ENCODE data around the gene NR2F1-AS1. TPM values are rescaled to one million over a fixed set of nuclear protein-coding genes. Genes with fewer than 3 reads are reported as not detected.

NR2F1-AS1 gene
- total and polyA plus RNA-seq, 2 donors (not counting 3 experiments of a cell fraction or from before 2014, with no cell fraction given), result 4.2 to 13.8 TPM

DNA sequence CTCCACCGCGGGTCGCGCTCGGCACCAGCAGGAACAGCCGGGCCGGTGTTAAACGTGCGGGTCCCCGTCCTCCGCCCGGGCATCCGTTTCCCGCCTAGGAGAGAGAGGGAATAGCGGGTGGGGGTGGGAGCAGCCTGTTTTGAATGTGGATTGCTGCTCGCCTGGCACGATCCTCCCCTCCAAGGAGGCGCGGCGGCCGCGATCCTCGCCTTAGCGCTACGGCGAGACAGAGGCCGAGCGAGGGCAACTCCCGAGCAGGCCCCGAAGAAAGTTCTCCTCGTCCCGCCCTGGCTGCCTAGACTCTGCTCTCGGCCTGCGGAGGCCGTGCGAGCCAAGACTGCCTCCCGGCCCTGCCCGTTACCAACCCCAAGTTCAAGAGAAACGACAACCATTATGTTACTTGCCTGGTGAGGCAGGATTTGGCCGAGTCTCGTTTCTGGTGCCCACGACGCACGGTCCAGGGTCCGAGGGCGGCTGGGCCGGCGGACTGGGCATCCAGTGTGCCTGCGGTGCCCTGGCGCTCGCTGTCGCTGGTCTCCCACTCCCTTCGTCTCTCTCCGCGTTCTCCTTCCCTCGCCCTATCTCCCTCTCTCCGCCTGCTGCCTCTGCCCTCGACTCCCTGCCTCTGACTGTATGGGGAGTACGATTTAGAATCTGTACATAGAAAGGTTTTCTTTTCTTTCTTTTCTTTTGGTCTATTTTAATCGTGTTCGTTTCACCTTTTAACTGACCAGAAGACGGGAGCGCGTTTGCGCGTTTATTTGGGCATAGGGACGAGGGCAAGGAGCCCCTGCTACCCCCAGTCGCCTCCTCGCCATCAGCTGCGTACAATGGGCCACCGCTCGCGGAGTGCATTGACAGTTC, 724 bp downstream of the NR2F1-AS1 start:
- H3K27me3 ChIP-seq (ENCODE audit: control insufficient read depth in 2 of 2, insufficient read depth in 2 of 2, low read length in 2 of 2), result no peaks in the 10 kb centered on the region
- peaks cover 43% of the 10 kb centered on the region for H3K79me2 ChIP-seq (ENCODE audit: control insufficient read depth, insufficient read depth, low read length)
- H2AFZ ChIP-seq (ENCODE audit: low read depth, low read length), result peak overlapping the region; percentile 63
- FAIRE-seq (peak; percentile 72), DNase-seq (ENCODE audit: low read depth, low spot score) (peak; percentile 65)
- no peaks in the 10 kb centered on the region for H4K20me1 ChIP-seq (replicated peaks; ENCODE audit: control insufficient read depth, extremely low read depth, insufficient read depth, low read length)
- intact Hi-C loops (cut with micrococcal nuclease), result loop anchor here (1.0 to 10.0 kb wide), 10 partner anchors 83 to 1273 kb away; no protein-coding TSS in a partner anchor
- peak overlapping the region; percentile 65 for H3K9ac ChIP-seq (replicated peaks; ENCODE audit: extremely low read depth, insufficient read depth, low read length)
- H3K4me2 ChIP-seq (ENCODE audit: insufficient read depth, low read length), result peak overlapping the region; percentile 28
- H3K9me1 ChIP-seq (replicated peaks; ENCODE audit: control insufficient read depth, extremely low read depth, insufficient read depth, low read length), result no peaks in the 10 kb centered on the region
- H3K9me3 ChIP-seq (replicated peaks; ENCODE audit: control insufficient read depth, insufficient read depth, low read length), result no peaks in the 10 kb centered on the region
- peak overlapping the region; percentile 64 to 93 (median 76) for H3K4me3 ChIP-seq (replicated peaks in 1 of 3; ENCODE audit: insufficient read depth in 1 of 3, low read depth in 1 of 3, low read length in 3 of 3)
- no peaks in the 10 kb centered on the region for H3K36me3 ChIP-seq (ENCODE audit: control insufficient read depth in 2 of 2, extremely low read depth in 1 of 2, insufficient read depth in 2 of 2, low read length in 2 of 2)
- POLR2A ChIA-PET, result no interaction called here
- H3K4me1 ChIP-seq (ENCODE audit: control insufficient read depth, extremely low read depth, insufficient read depth, low read length), result peaks cover 13% of the 10 kb centered on the region
- TSS peak; percentile 1 for BruUV-seq (replicated peaks)
- CTCF ChIA-PET, result interaction anchor here (0.9 to 4.2 kb wide), 7 partner anchors 209 to 892 kb away, joined by 3 to 28 read pairs (median 9); no protein-coding TSS in a partner anchor
- dilution Hi-C loops (cut with MboI; ENCODE audit: extremely low pct_ligation_motif_present, low sequenced_read_pairs), result no loop called here
- TF ChIP-seq, protein P1, sequence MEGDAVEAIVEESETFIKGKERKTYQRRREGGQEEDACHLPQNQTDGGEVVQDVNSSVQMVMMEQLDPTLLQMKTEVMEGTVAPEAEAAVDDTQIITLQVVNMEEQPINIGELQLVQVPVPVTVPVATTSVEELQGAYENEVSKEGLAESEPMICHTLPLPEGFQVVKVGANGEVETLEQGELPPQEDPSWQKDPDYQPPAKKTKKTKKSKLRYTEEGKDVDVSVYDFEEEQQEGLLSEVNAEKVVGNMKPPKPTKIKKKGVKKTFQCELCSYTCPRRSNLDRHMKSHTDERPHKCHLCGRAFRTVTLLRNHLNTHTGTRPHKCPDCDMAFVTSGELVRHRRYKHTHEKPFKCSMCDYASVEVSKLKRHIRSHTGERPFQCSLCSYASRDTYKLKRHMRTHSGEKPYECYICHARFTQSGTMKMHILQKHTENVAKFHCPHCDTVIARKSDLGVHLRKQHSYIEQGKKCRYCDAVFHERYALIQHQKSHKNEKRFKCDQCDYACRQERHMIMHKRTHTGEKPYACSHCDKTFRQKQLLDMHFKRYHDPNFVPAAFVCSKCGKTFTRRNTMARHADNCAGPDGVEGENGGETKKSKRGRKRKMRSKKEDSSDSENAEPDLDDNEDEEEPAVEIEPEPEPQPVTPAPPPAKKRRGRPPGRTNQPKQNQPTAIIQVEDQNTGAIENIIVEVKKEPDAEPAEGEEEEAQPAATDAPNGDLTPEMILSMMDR (IDR thresholded peaks at IDR 0.05; ENCODE audit: extremely low read depth in 1 of 2, insufficient read depth in 1 of 2, low read depth in 1 of 2, low read length in 2 of 2), result no peak
- peak; percentile 26 for TF ChIP-seq POLR2A (IDR thresholded peaks at IDR 0.05; ENCODE audit: low read depth, low read length)
- H3K27ac ChIP-seq (ENCODE audit: insufficient read depth, low read depth, low read length), result peak overlapping the region; percentile 72

GRCh38 chr5:93579692-93580062, 1.3 kb downstream of the NR2F1-AS1 start:
- no peaks in the 10 kb centered on the region for H3K36me3 ChIP-seq (ENCODE audit: control insufficient read depth in 2 of 2, extremely low read depth in 1 of 2, insufficient read depth in 2 of 2, low read length in 2 of 2)
- DNase-seq (ENCODE audit: low read depth, low spot score) (peak; percentile 55), FAIRE-seq (no peak)
- TF ChIP-seq POLR2A (IDR thresholded peaks at IDR 0.05; ENCODE audit: low read depth, low read length), result no peak
- TF ChIP-seq POLR2AphosphoS5 (IDR thresholded peaks at IDR 0.05; ENCODE audit: insufficient read depth, low read depth, low read length), result no peak
- TF ChIP-seq JUN (IDR thresholded peaks at IDR 0.05; ENCODE audit: borderline replicate concordance, insufficient read depth, insufficient read length, low read depth), result no peak
- TF ChIP-seq EZH2 (IDR thresholded peaks at IDR 0.05; ENCODE audit: borderline replicate concordance, low read depth, low read length, severe bottlenecking), result no peak
- TF ChIP-seq, protein P2, sequence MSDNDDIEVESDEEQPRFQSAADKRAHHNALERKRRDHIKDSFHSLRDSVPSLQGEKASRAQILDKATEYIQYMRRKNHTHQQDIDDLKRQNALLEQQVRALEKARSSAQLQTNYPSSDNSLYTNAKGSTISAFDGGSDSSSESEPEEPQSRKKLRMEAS (IDR thresholded peaks at IDR 0.05; ENCODE audit: insufficient read depth, insufficient read length), result no peak
- no peak for TF ChIP-seq MYC (IDR thresholded peaks at IDR 0.05; ENCODE audit: low read depth, low read length)
- no peak for TF ChIP-seq GATA2 (IDR thresholded peaks at IDR 0.05; ENCODE audit: insufficient read depth, insufficient read length, low read depth, low read length)
- no peaks in the 10 kb centered on the region for H3K27me3 ChIP-seq (ENCODE audit: control insufficient read depth in 2 of 2, insufficient read depth in 2 of 2, low read length in 2 of 2)
- H2AFZ ChIP-seq (ENCODE audit: low read depth, low read length), result peak overlapping the region; percentile 63
- H3K9ac ChIP-seq (replicated peaks; ENCODE audit: extremely low read depth, insufficient read depth, low read length), result peak overlapping the region; percentile 65
- H3K9me1 ChIP-seq (replicated peaks; ENCODE audit: control insufficient read depth, extremely low read depth, insufficient read depth, low read length), result no peaks in the 10 kb centered on the region
- intact Hi-C loops (cut with micrococcal nuclease), result loop anchor here (1.0 to 10.0 kb wide), 10 partner anchors 83 to 1272 kb away; no protein-coding TSS in a partner anchor
- H3K27ac ChIP-seq (ENCODE audit: insufficient read depth, low read depth, low read length), result peak overlapping the region; percentile 72
- peak overlapping the region; percentile 28 for H3K4me2 ChIP-seq (ENCODE audit: insufficient read depth, low read length)
- BruUV-seq (replicated peaks), result no TSS peak
- peaks cover 38% of the 10 kb centered on the region for H3K79me2 ChIP-seq (ENCODE audit: control insufficient read depth, insufficient read depth, low read length)
- no peaks in the 10 kb centered on the region for H3K9me3 ChIP-seq (replicated peaks; ENCODE audit: control insufficient read depth, insufficient read depth, low read length)
- H3K4me3 ChIP-seq (replicated peaks in 1 of 3; ENCODE audit: insufficient read depth in 1 of 3, low read depth in 1 of 3, low read length in 3 of 3), result peak overlapping the region; percentile 64 to 93 (median 76)
- dilution Hi-C loops (cut with MboI; ENCODE audit: extremely low pct_ligation_motif_present, low sequenced_read_pairs), result no loop called here
- ChIA-PET POLR2A (no interaction called here), CTCF (interaction anchor here (0.7 to 4.2 kb wide), 5 partner anchors 210 to 671 kb away, joined by 3 to 28 read pairs (median 9); no protein-coding TSS in a partner anchor)
- no peaks in the 10 kb centered on the region for H4K20me1 ChIP-seq (replicated peaks; ENCODE audit: control insufficient read depth, extremely low read depth, insufficient read depth, low read length)
- H3K4me1 ChIP-seq (ENCODE audit: control insufficient read depth, extremely low read depth, insufficient read depth, low read length), result peaks cover 13% of the 10 kb centered on the region
